NT2/D1 (cell line): Measurements from ENCODE around the gene CYP4F8.

Experiments
- SUZ12 ChIP-seq: IDR thresholded peaks from 2 replicates; pipeline ENCODE4 v1.6.1; 2011; ENCODE audit not compliant: insufficient read length, insufficient read depth; ENCODE audit errors: extremely low read depth
- YY1 ChIP-seq: IDR thresholded peaks from 2 replicates; pipeline ENCODE4 v1.6.1; 2011; ENCODE audit not compliant: insufficient read length, insufficient read depth
- ZNF274 ChIP-seq: IDR thresholded peaks from 2 replicates; pipeline ENCODE4 v1.6.1; 2011; ENCODE audit warnings: mild to moderate bottlenecking, low read depth, low read length

GRCh38 chr19:15643387-15643786, 28.4 kb downstream of the CYP4F8 start:
- TF ChIP-seq YY1 (no peak), SUZ12 (no peak), ZNF274 (no peak)
